Measurements from ENCODE around the gene SCPEP1. TPM values are rescaled to one million over a fixed set of nuclear protein-coding genes. Genes with fewer than 3 reads are reported as not detected.

The SCPEP1 gene
- total RNA-seq, 1 experiment from 2014 or later = 29.6 TPM

GRCh38 chr17:56943505-56944125 is 34.3 kb upstream of the SCPEP1 start:
- H3T11ph ChIP-seq (ENCODE audit: low read length) = no peak overlapping the region
- TF ChIP-seq CTCF (conservative IDR thresholded peaks at IDR 0.05) = no peak
- H3K4me1 Mint-ChIP-seq = no peaks in the 10 kb centered on the region
- H2BK20ac ChIP-seq (ENCODE audit: low read depth, low read length, poor library complexity, severe bottlenecking) = no peak overlapping the region
- H3K27me3 Mint-ChIP-seq (ENCODE audit: low read depth) = no peaks in the 10 kb centered on the region
- peaks cover 40 to 79% (median 75%) of the 10 kb centered on the region in 3 experiments; a peak in 6 of 7 replicates for H3K36me3 Mint-ChIP-seq (ENCODE audit: insufficient read depth in 1 of 3, low read depth in 3 of 3)
- no peak overlapping the region for H2BK15ac ChIP-seq (ENCODE audit: low read depth, low read length)
- no peaks in the 10 kb centered on the region for H3K4me1 ChIP-seq (ENCODE audit: insufficient read depth, low read length)
- no peak overlapping the region for H3K14ac ChIP-seq (ENCODE audit: insufficient read depth, low read length)
- no peak overlapping the region for H2AK5ac ChIP-seq (ENCODE audit: insufficient read length, low read length)
- H3K9me3 ChIP-seq (ENCODE audit: control insufficient read depth, low read depth, low read length) = no peaks in the 10 kb centered on the region
- H3K27ac Mint-ChIP-seq = no peak overlapping the region
- no peak overlapping the region for H2BK12ac ChIP-seq (ENCODE audit: insufficient read length, low read depth, low read length)
- H4K20me1 ChIP-seq (ENCODE audit: control insufficient read depth, insufficient read depth, insufficient read length) = no peaks in the 10 kb centered on the region
- no peak overlapping the region for H3K4me3 Mint-ChIP-seq
- no peaks in the 10 kb centered on the region for H3K23me2 ChIP-seq (ENCODE audit: insufficient read length, low read depth, low read length, poor library complexity, severe bottlenecking)
- no peak overlapping the region for H3K4ac ChIP-seq (ENCODE audit: low read depth, low read length)
- DNase-seq = no peak
- H3K18ac ChIP-seq (ENCODE audit: insufficient read length, low read depth, low read length) = no peak overlapping the region
- H4K5ac ChIP-seq (ENCODE audit: insufficient read length, low read depth, low read length) = no peak overlapping the region
- no peak overlapping the region for H2BK5ac ChIP-seq (ENCODE audit: insufficient read length, low read length)
- H3K9ac ChIP-seq (ENCODE audit: extremely low read depth, insufficient read length, low read length) = no peak overlapping the region
- no peaks in the 10 kb centered on the region for H3K79me1 ChIP-seq (ENCODE audit: insufficient read depth, low read depth, low read length, poor library complexity, severe bottlenecking)
- H2AFZ ChIP-seq (ENCODE audit: low read length) = no peak overlapping the region
- WGBS (ENCODE audit: extremely low coverage, insufficient read length, low lambda C conversion rate) = no CpG with 5 or more reads among the region's 10 CpGs
- no peaks in the 10 kb centered on the region for H3K27me3 ChIP-seq (ENCODE audit: insufficient read depth, low read length)
- H3K9me3 Mint-ChIP-seq = no peaks in the 10 kb centered on the region
- H2BK120ac ChIP-seq (ENCODE audit: low read depth, low read length, poor library complexity, severe bottlenecking) = no peak overlapping the region
- no peak overlapping the region for H3K56ac ChIP-seq (ENCODE audit: insufficient read length, low read depth, low read length)
- no peak overlapping the region for H4K8ac ChIP-seq (replicated peaks; ENCODE audit: insufficient read length, low read depth, low read length)
- no peaks in the 10 kb centered on the region for H3K79me2 ChIP-seq (ENCODE audit: insufficient read depth, low read length)
- no peak overlapping the region for H4K91ac ChIP-seq (ENCODE audit: insufficient read length, low read depth, low read length)
- H3K27ac ChIP-seq (ENCODE audit: insufficient read length, low read depth, low read length) = no peak overlapping the region
- no peak overlapping the region for H3K23ac ChIP-seq (ENCODE audit: insufficient read length, low read depth, low read length)
- no peak overlapping the region for H3K4me2 ChIP-seq (ENCODE audit: insufficient read depth, insufficient read length, low read length)
